OCI-M2 (cell line): Measurements from ENCODE around the gene ONECUT2.

Source experiments
- DNase-seq: peaks from one replicate; lab custom pipeline; 2025; ENCODE audit not compliant: unreplicated experiment; lab: John Stamatoyannopoulos, UW

ONECUT2 gene

GRCh38 chr18:57431002-57431382 is 4.2 kb upstream of the ONECUT2 start:
- DNase-seq, result no peak

- DNase-seq, result peak; percentile 39
Observed at GRCh38 chr18:57431467-57432080, 3.6 kb upstream of the ONECUT2 start.

- DNase-seq, result no peak
Observed at GRCh38 chr18:57432140-57432539, 3.0 kb upstream of the ONECUT2 start.

GRCh38 chr18:57432751-57433400 is 2.3 kb upstream of the ONECUT2 start:
- no peak for DNase-seq

GRCh38 chr18:57433482-57433881 is 1.7 kb upstream of the ONECUT2 start:
- no peak for DNase-seq

- DNase-seq, result no peak
Observed at GRCh38 chr18:57433934-57434535, 1.1 kb upstream of the ONECUT2 start.

- DNase-seq, result no peak
Observed at GRCh38 chr18:57435846-57436190, 644 bp downstream of the ONECUT2 start.

- no peak for DNase-seq
Observed at GRCh38 chr18:57436191-57436964, 1.2 kb downstream of the ONECUT2 start.

GRCh38 chr18:57436965-57437333 is 1.8 kb downstream of the ONECUT2 start:
- DNase-seq, result no peak

GRCh38 chr18:57437402-57437765 is 2.2 kb downstream of the ONECUT2 start:
- DNase-seq, result no peak

GRCh38 chr18:57437766-57438671 is 2.8 kb downstream of the ONECUT2 start:
- DNase-seq, result no peak

- DNase-seq, result no peak
Observed at GRCh38 chr18:57438743-57439608, 3.8 kb downstream of the ONECUT2 start.

GRCh38 chr18:57439609-57439968 is 4.4 kb downstream of the ONECUT2 start:
- DNase-seq, result no peak

GRCh38 chr18:57439985-57440330 is 4.8 kb downstream of the ONECUT2 start:
- DNase-seq, result no peak

- no peak for DNase-seq
Observed at GRCh38 chr18:57440331-57441070, 5.3 kb downstream of the ONECUT2 start.

GRCh38 chr18:57441071-57441794 is 6.1 kb downstream of the ONECUT2 start:
- no peak for DNase-seq

- no peak for DNase-seq
Observed at GRCh38 chr18:57443247-57443646, 8.1 kb downstream of the ONECUT2 start.

GRCh38 chr18:57443702-57444101 is 8.5 kb downstream of the ONECUT2 start:
- no peak for DNase-seq

- DNase-seq, result no peak
Observed at GRCh38 chr18:57444301-57444759, 9.2 kb downstream of the ONECUT2 start.
